ENCODE measurements around the gene TTC28.

GRCh38 chr22:27935897-27936296 is 743.7 kb downstream of the TTC28 start:
- TF ChIP-seq CTCF (IDR thresholded peaks at IDR 0.05) (no peak), POLR2A (IDR thresholded peaks at IDR 0.05) (no peak)

Measured in lower leg skin (tissue), 3 donors.